B cell (primary cell): ENCODE data around the gene SELL. TPM values are rescaled to one million over a fixed set of nuclear protein-coding genes. Genes with fewer than 3 reads are reported as not detected.
A peak's percentile ranks its signal among the peaks of the same experiment; 100 is the strongest.

ENCODE experiments used
- ATAC-seq: fragments of 200-7000 bp; cut with Tn5 transposase; one replicate; pipeline ENCODE4 v1.10.0; 2021; ENCODE audit warnings: low read depth, mild to moderate bottlenecking, moderate number of reproducible peaks, moderate library complexity
- CTCF ChIA-PET: fragments of 350-600 bp; sonication (Branson Sonifier 250); formaldehyde crosslinking; loops from one replicate; lab custom pipeline; 2021; ENCODE audit warnings: antibody characterized with exemption, inconsistent platforms; lab: Charles Lee
- POLR2A ChIA-PET: fragments of 350-600 bp; sonication (Branson Sonifier 250); formaldehyde crosslinking; loops from one replicate; lab custom pipeline; 2021; ENCODE audit warnings: antibody characterized with exemption; lab: Charles Lee
- DNase-seq: peaks from one replicate; pipeline ENCODE4 v3.0.0; 2013
- H2AFZ ChIP-seq: 2 replicates; pipeline ENCODE4 v1.6.1; 2012; ENCODE audit warnings: mild to moderate bottlenecking, low read depth, low read length; ENCODE audit not compliant: insufficient read depth, poor library complexity, severe bottlenecking
- H3K27ac ChIP-seq, 2 donors: 1 replicate in 1 of 2; 2 replicates in 1 of 2; pipeline ENCODE4 v1.5.1; 2012 to 2013; ENCODE audit warnings: low read length in 2 of 2, mild to moderate bottlenecking in 2 of 2, moderate library complexity in 1 of 2
- H3K27me3 ChIP-seq, 4 experiments: fragments of 200-600 bp in 1 of 4; sonication (generic) in 1 of 4; replicated peaks in 1 of 4; 1 replicate in 2 of 4; 2 replicates in 2 of 4; pipeline versions ENCODE4 v1.6.1 to v1.7.0; 2013 to 2016; ENCODE audit warnings: low read length in 3 of 4, mild to moderate bottlenecking in 2 of 4, mixed read lengths in 1 of 4, moderate library complexity in 1 of 4; ENCODE audit not compliant: insufficient read depth in 4 of 4, control insufficient read depth in 3 of 4; ENCODE audit errors: control extremely low read depth in 1 of 4
- H3K36me3 ChIP-seq, 2 experiments: replicated peaks in 1 of 2; 1 replicate in 1 of 2; 2 replicates in 1 of 2; pipeline versions ENCODE4 v1.6.1 to v1.7.1; 2013; ENCODE audit warnings: low read length in 1 of 2; ENCODE audit not compliant: insufficient read depth in 2 of 2, control insufficient read depth in 1 of 2; ENCODE audit errors: control extremely low read depth in 1 of 2, extremely low read depth in 1 of 2
- H3K4me1 ChIP-seq, 2 donors: fragments of 200-600 bp in 1 of 2; sonication (generic) in 1 of 2; 1 replicate in 1 of 2; 2 replicates in 1 of 2; pipeline versions ENCODE4 v1.5.1 to v1.6.1; 2013 to 2017; ENCODE audit warnings: low read length in 2 of 2; ENCODE audit not compliant: control insufficient read depth in 2 of 2, insufficient read depth in 2 of 2
- H3K4me2 ChIP-seq: replicated peaks from 2 replicates; pipeline ENCODE3; 2012; ENCODE audit warnings: mild to moderate bottlenecking, low read depth, low read length; ENCODE audit not compliant: poor library complexity, severe bottlenecking
- H3K4me3 ChIP-seq, 5 experiments: fragments of 200-600 bp in 1 of 5; sonication (generic) in 1 of 5; 1 replicate in 3 of 5; 2 replicates in 2 of 5; pipeline versions ENCODE4 v1.5.1 to v1.7.0; 2011 to 2016; ENCODE audit warnings: low read length in 4 of 5, mild to moderate bottlenecking in 4 of 5, low read depth in 2 of 5, control low read depth in 1 of 5, moderate library complexity in 1 of 5; ENCODE audit not compliant: insufficient read depth in 1 of 5; ENCODE audit errors: control extremely low read depth in 1 of 5, extremely low read depth in 1 of 5
- H3K79me2 ChIP-seq: fragments of 200-600 bp; sonication (generic); one replicate; pipeline ENCODE4 v1.6.0; 2016; ENCODE audit warnings: low read length; ENCODE audit not compliant: control insufficient read depth, insufficient read depth
- H3K9ac ChIP-seq: fragments of 200-600 bp; sonication (generic); 2 replicates; pipeline ENCODE4 v1.6.1; 2017; ENCODE audit warnings: mild to moderate bottlenecking, low read length, moderate library complexity
- H3K9me3 ChIP-seq, 3 donors: one replicate each; pipeline versions ENCODE4 v1.6.1 to v1.7.1; 2013; ENCODE audit warnings: low read length in 2 of 3; ENCODE audit not compliant: control insufficient read depth in 2 of 3, insufficient read depth in 1 of 3; ENCODE audit errors: control extremely low read depth in 1 of 3
- H4K20me1 ChIP-seq: 2 replicates; pipeline ENCODE4 v1.6.0; 2012; ENCODE audit warnings: mild to moderate bottlenecking, low read length; ENCODE audit not compliant: insufficient read depth, control insufficient read depth, poor library complexity, severe bottlenecking
- H3K27ac Mint-ChIP-seq: one replicate; pipeline ENCODE4 v1.8.0; 2021; ENCODE audit warnings: mixed read lengths
- H3K27me3 Mint-ChIP-seq: one replicate; pipeline ENCODE4 v1.8.0; 2021; ENCODE audit warnings: mixed read lengths
- H3K4me1 Mint-ChIP-seq: one replicate; pipeline ENCODE4 v1.8.0; 2021; ENCODE audit warnings: mixed read lengths
- H3K4me3 Mint-ChIP-seq: one replicate; pipeline ENCODE4 v1.8.0; 2021; ENCODE audit warnings: mixed read lengths
- H3K9me3 Mint-ChIP-seq: one replicate; pipeline ENCODE4 v1.8.0; 2022; ENCODE audit warnings: mixed read lengths; ENCODE audit not compliant: insufficient read depth
- CTCF ChIP-seq: fragments of 200-600 bp; IDR thresholded peaks from one replicate; pipeline ENCODE4 v1.8.0; 2022; ENCODE audit warnings: antibody characterized with exemption, mild to moderate bottlenecking
- EZH2 ChIP-seq: IDR thresholded peaks from 2 replicates; pipeline ENCODE4 v1.6.1; 2012; ENCODE audit warnings: borderline replicate concordance, low read depth, mild to moderate bottlenecking, moderate library complexity, low read length; ENCODE audit not compliant: insufficient read depth, poor library complexity, severe bottlenecking
- WGBS: methylation state at CpG from one replicate; pipeline ENCODE4 v1.1.5; 2013; ENCODE audit warnings: missing lambda C conversion rate; ENCODE audit not compliant: insufficient coverage; 5-methylcytosine and 5-hydroxymethylcytosine counted together
- intact Hi-C: fragments of 100-400 bp; cut with micrococcal nuclease; formaldehyde crosslinking; loops from one replicate; pipeline ENCODE4 v1.10.0; 2022
- polyA plus RNA-seq: library from polyadenylated mRNA; depleted of rRNA; stranded (reverse); fragments of >200 nt; gene quantifications from 2 replicates; pipeline ENCODE4 v1.2.3, GENCODE V29; 2012
- total RNA-seq, 2 donors: library from RNA; stranded (reverse); fragments of 120-200 nt in 1 of 2; gene quantifications; 1 replicate in 1 of 2; 2 replicates in 1 of 2; pipeline versions ENCODE4 v1.2.3 to v1.2.4, GENCODE V29; 2013 to 2022

Gene SELL
- total and polyA plus RNA-seq, 2 donors (not counting 1 experiment from before 2014, with no cell fraction given), result 250 to 258 TPM

GRCh38 chr1:169701261-169702005, 10.0 kb downstream of the SELL start:
- POLR2A ChIA-PET, result interaction anchor here (0.6 to 1.3 kb wide), 3 partner anchors 12 to 33 kb away, joined by 3 to 5 read pairs (median 4); no protein-coding TSS in a partner anchor

More at GRCh38 chr1:169701261-169702005, 10.0 kb downstream of the SELL start:
- Histone ChIP-seq H3K9ac (peak overlapping the region; percentile 27), H3K27me3 (no peaks in the 10 kb centered on the region), H3K4me1 (peaks cover 98 to 100% of the 10 kb centered on the region in 2 donors), H3K4me3 (peak overlapping the region; percentile 0 to 16 (median 1)), H3K27ac (peak overlapping the region; percentile 56 to 87), H3K4me2 (peak overlapping the region; percentile 73), H2AFZ (no peak overlapping the region), H3K36me3 (peaks cover 20 to 86% of the 10 kb centered on the region in 2 experiments), H3K9me3 (no peaks in the 10 kb centered on the region), H3K79me2 (peaks cover 84% of the 10 kb centered on the region), H4K20me1 (peaks cover 7% of the 10 kb centered on the region)
- Mint-ChIP-seq H3K9me3 (no peaks in the 10 kb centered on the region), H3K27ac (peak overlapping the region; percentile 94), H3K4me3 (peak overlapping the region; percentile 76), H3K4me1 (peaks cover 95% of the 10 kb centered on the region), H3K27me3 (no peaks in the 10 kb centered on the region)
- peak; percentile 45 for DNase-seq
- peak; percentile 44 for ATAC-seq
- CTCF ChIA-PET, result interaction anchor here (0.7 to 5.7 kb wide), 10 partner anchors 9 to 115 kb away, joined by 3 to 60 read pairs (median 6); partner anchors contain the start of gene F5
- 44% methylated on average over 2 of the region's 2 CpGs for WGBS
- intact Hi-C loops, result loop anchor here (1.0 to 10.0 kb wide), 4 partner anchors 8 to 1783 kb away; partner anchors contain the start of gene PRRC2C
- no peak for TF ChIP-seq EZH2
- no peak for TF ChIP-seq CTCF
